HL-60 (cell line): ENCODE measurements around the gene CACNG4.

Experiments used
- DNase-seq, 2 experiments: peaks; one replicate each; pipeline ENCODE4 v3.0.0-alpha.2; 2010 to 2020; ENCODE audit warnings: low read depth in 1 of 2, low spot score in 1 of 2
- H3K27ac ChIP-seq: fragments of 250-450 bp; sonication (Bioruptor Pico); replicated peaks from 2 replicates; pipeline ENCODE4 v1.5.1; 2020; ENCODE audit warnings: mild to moderate bottlenecking, moderate library complexity
- H3K27me3 ChIP-seq: fragments of 250-450 bp; sonication (Bioruptor Pico); 2 replicates; pipeline ENCODE4 v1.5.1; 2021; ENCODE audit warnings: mild to moderate bottlenecking, moderate library complexity; ENCODE audit not compliant: insufficient read depth, poor library complexity, severe bottlenecking
- H3K4me3 ChIP-seq: replicated peaks from 2 replicates; pipeline ENCODE4 v1.5.1; 2011; ENCODE audit warnings: mild to moderate bottlenecking, control low read depth, low read length; ENCODE audit not compliant: insufficient read depth
- CTCF ChIP-seq: IDR thresholded peaks from one replicate; pipeline ENCODE4 v1.5.1; 2011; ENCODE audit warnings: low read length, control low read depth, inconsistent platforms; ENCODE audit not compliant: insufficient read depth
- GABPA ChIP-seq: IDR thresholded peaks from 2 replicates; pipeline ENCODE4 v1.6.1; 2012; ENCODE audit warnings: low read depth
- POLR2AphosphoS5 ChIP-seq: IDR thresholded peaks from 2 replicates; pipeline ENCODE4 v1.6.1; 2012; ENCODE audit warnings: low read depth
- REST ChIP-seq: IDR thresholded peaks from 2 replicates; pipeline ENCODE4 v1.6.1; 2012; ENCODE audit warnings: low read depth; ENCODE audit not compliant: insufficient replicate concordance
- SPI1 ChIP-seq: IDR thresholded peaks from 2 replicates; pipeline ENCODE4 v1.6.1; 2012; ENCODE audit warnings: low read depth, mild to moderate bottlenecking, borderline replicate concordance

The CACNG4 gene

GRCh38 chr17:67054011-67054591 is 89.6 kb downstream of the CACNG4 start:
- TF ChIP-seq REST: no peak
- no peak for TF ChIP-seq CTCF
- no peak for TF ChIP-seq SPI1
- no peak for TF ChIP-seq GABPA
- TF ChIP-seq POLR2AphosphoS5: no peak

GRCh38 chr17:67054608-67055007 is 90.1 kb downstream of the CACNG4 start:
- TF ChIP-seq POLR2AphosphoS5 (no peak), GABPA (no peak), CTCF (no peak), SPI1 (no peak), REST (no peak)
- Histone ChIP-seq H3K4me3 (no peak overlapping the region), H3K27me3 (no peaks in the 10 kb centered on the region), H3K27ac (no peak overlapping the region)
- DNase-seq: no peak

More at GRCh38 chr17:67054011-67054591, 89.6 kb downstream of the CACNG4 start:
- Histone ChIP-seq H3K27ac (no peak overlapping the region), H3K27me3 (no peaks in the 10 kb centered on the region), H3K4me3 (no peak overlapping the region)
- DNase-seq: no peak

- no peak overlapping the region for H3K4me3 ChIP-seq
- DNase-seq: no peak
- TF ChIP-seq POLR2AphosphoS5 (no peak), CTCF (no peak), REST (no peak), SPI1 (no peak), GABPA (no peak)
- no peak overlapping the region for H3K27ac ChIP-seq
- no peaks in the 10 kb centered on the region for H3K27me3 ChIP-seq
These were observed 90.5 kb downstream of the CACNG4 start for GRCh38 chr17:67055041-67055443.
